HG02571 (cell line): Measurements from ENCODE around the gene STRADA.

Experiments used
- ATAC-seq: cut with Tn5 transposase; IDR thresholded peaks from one replicate; pipeline ENCODE4 v1.9.1; 2021; ENCODE audit warnings: mild to moderate bottlenecking, moderate library complexity; ENCODE audit not compliant: unreplicated experiment

Gene STRADA

GRCh38 chr17:63686138-63686685 is 55.4 kb downstream of the STRADA start:
- no peak for ATAC-seq

- no peak for ATAC-seq
Measured at GRCh38 chr17:63685578-63685977, 56.0 kb downstream of the STRADA start.

GRCh38 chr17:63685041-63685440 is 56.6 kb downstream of the STRADA start:
- ATAC-seq = no peak

- no peak for ATAC-seq
Measured at GRCh38 chr17:63682981-63683380, 58.6 kb downstream of the STRADA start.

- no peak for ATAC-seq
Measured at GRCh38 chr17:63682441-63682840, 59.2 kb downstream of the STRADA start.

- ATAC-seq = no peak
Measured at GRCh38 chr17:63681530-63681929, 60.1 kb downstream of the STRADA start.

GRCh38 chr17:63680700-63681099 is 60.9 kb downstream of the STRADA start:
- no peak for ATAC-seq

GRCh38 chr17:63679214-63679613 is 62.4 kb downstream of the STRADA start:
- ATAC-seq = no peak

GRCh38 chr17:63676584-63676983 is 65.0 kb downstream of the STRADA start:
- no peak for ATAC-seq

GRCh38 chr17:63675607-63676546 is 65.7 kb downstream of the STRADA start:
- no peak for ATAC-seq

GRCh38 chr17:63675231-63675606 is 66.4 kb downstream of the STRADA start:
- ATAC-seq = no peak

GRCh38 chr17:63672856-63673255 is 68.7 kb downstream of the STRADA start:
- ATAC-seq = no peak

GRCh38 chr17:63665527-63666214 is 75.9 kb downstream of the STRADA start:
- ATAC-seq = no peak

- no peak for ATAC-seq
Measured at GRCh38 chr17:63659850-63660249, 81.7 kb downstream of the STRADA start.

- no peak for ATAC-seq
Measured at GRCh38 chr17:63658366-63658765, 83.2 kb downstream of the STRADA start.

GRCh38 chr17:63657786-63658185 is 83.8 kb downstream of the STRADA start:
- no peak for ATAC-seq

GRCh38 chr17:63653050-63653449 is 88.5 kb downstream of the STRADA start:
- no peak for ATAC-seq
